Neural crest cell (in vitro differentiated cells): ENCODE results near the gene RHBDL2. TPM values are rescaled to one million over a fixed set of nuclear protein-coding genes. Genes with fewer than 3 reads are reported as not detected.
"Not testable (repeated sequence)": the region's sequence is repeated elsewhere in the genome, so short reads cannot be mapped to it uniquely, and the experiment has no call there.

ENCODE experiments used
- DNase-seq: peaks from one replicate; pipeline ENCODE4 v3.0.0; 2021; ENCODE audit warnings: low read depth, mixed read lengths, low spot score
- H3K27ac Mint-ChIP-seq: one replicate; pipeline ENCODE4 v1.8.0; 2021; ENCODE audit warnings: mild to moderate bottlenecking, mixed read lengths; ENCODE audit not compliant: unreplicated experiment
- H3K27me3 Mint-ChIP-seq: 2 replicates; pipeline ENCODE4 v1.8.0; 2021; ENCODE audit warnings: low read depth, mild to moderate bottlenecking, mixed read lengths
- H3K36me3 Mint-ChIP-seq: 2 replicates; pipeline ENCODE4 v1.8.0; 2021; ENCODE audit warnings: low read depth, mild to moderate bottlenecking, mixed read lengths
- H3K4me1 Mint-ChIP-seq: 2 replicates; pipeline ENCODE4 v1.8.0; 2021; ENCODE audit warnings: mixed read lengths
- H3K4me3 Mint-ChIP-seq: one replicate; pipeline ENCODE4 v1.8.0; 2021; ENCODE audit warnings: mild to moderate bottlenecking, mixed read lengths
- H3K9me3 Mint-ChIP-seq: 2 replicates; pipeline ENCODE4 v1.8.0; 2021; ENCODE audit warnings: mixed read lengths
- long read RNA-seq: library from polyadenylated mRNA; unstranded; transcript quantifications from one replicate; pipeline ENCODE4 v2.0.0, GENCODE V29; 2020
- total RNA-seq: library from RNA; stranded (reverse); gene quantifications from 2 replicates; pipeline ENCODE4 v1.2.1, GENCODE V29; 2021
- TF ChIP-seq, protein P1 (sequence below): fragments of 200-600 bp; sonication (generic); conservative IDR thresholded peaks from 2 replicates; pipeline ENCODE4 v1.5.0; 2021; ENCODE audit warnings: antibody characterized with exemption, mild to moderate bottlenecking

RHBDL2 gene, protein sequence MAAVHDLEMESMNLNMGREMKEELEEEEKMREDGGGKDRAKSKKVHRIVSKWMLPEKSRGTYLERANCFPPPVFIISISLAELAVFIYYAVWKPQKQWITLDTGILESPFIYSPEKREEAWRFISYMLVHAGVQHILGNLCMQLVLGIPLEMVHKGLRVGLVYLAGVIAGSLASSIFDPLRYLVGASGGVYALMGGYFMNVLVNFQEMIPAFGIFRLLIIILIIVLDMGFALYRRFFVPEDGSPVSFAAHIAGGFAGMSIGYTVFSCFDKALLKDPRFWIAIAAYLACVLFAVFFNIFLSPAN
- not detected in 2 replicates for total RNA-seq
- long read RNA-seq = 0 reads

DNA sequence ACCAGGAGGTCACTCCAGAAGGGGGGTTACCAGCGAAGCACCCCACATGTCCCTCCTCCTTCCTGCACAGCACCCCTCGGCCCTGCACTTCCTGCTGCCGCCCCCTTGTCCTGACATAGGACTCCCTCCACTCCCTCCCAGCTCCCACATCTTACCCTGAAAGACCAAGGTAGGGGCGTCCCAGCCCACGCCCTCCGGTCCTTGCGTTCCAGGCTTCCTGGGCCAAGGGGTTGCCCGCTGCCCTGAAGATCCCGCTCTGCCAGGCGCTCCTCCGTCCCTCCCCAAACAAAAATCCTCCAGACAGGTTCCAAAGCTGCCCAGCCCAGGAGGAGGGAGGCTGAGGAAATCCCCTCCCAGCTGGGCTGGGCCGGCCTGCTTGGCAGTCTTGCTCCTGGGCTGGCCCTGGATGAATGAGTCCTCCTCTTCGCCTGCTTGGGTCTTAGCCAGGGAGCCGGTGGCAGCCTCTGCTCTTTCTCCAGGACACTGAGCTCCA is at the start of gene RHBDL2:
RHBDL2 (minus strand) TSS at position 304 of the 493 bp plus-strand sequence. CDS start 22,618 bp downstream, outside the sequence.
- no peak for DNase-seq
- no peaks in the 10 kb centered on the region for H3K4me1 Mint-ChIP-seq
- H3K36me3 Mint-ChIP-seq = no peaks in the 10 kb centered on the region
- no peak within 1 kb of the TSS for H3K4me3 Mint-ChIP-seq
- peak within 1 kb of the TSS; percentile 3 for H3K27ac Mint-ChIP-seq
- no peaks in the 10 kb centered on the region for H3K27me3 Mint-ChIP-seq
- TF ChIP-seq, protein P1, sequence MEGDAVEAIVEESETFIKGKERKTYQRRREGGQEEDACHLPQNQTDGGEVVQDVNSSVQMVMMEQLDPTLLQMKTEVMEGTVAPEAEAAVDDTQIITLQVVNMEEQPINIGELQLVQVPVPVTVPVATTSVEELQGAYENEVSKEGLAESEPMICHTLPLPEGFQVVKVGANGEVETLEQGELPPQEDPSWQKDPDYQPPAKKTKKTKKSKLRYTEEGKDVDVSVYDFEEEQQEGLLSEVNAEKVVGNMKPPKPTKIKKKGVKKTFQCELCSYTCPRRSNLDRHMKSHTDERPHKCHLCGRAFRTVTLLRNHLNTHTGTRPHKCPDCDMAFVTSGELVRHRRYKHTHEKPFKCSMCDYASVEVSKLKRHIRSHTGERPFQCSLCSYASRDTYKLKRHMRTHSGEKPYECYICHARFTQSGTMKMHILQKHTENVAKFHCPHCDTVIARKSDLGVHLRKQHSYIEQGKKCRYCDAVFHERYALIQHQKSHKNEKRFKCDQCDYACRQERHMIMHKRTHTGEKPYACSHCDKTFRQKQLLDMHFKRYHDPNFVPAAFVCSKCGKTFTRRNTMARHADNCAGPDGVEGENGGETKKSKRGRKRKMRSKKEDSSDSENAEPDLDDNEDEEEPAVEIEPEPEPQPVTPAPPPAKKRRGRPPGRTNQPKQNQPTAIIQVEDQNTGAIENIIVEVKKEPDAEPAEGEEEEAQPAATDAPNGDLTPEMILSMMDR = no peak
- H3K9me3 Mint-ChIP-seq = no peaks in the 10 kb centered on the region

DNA sequence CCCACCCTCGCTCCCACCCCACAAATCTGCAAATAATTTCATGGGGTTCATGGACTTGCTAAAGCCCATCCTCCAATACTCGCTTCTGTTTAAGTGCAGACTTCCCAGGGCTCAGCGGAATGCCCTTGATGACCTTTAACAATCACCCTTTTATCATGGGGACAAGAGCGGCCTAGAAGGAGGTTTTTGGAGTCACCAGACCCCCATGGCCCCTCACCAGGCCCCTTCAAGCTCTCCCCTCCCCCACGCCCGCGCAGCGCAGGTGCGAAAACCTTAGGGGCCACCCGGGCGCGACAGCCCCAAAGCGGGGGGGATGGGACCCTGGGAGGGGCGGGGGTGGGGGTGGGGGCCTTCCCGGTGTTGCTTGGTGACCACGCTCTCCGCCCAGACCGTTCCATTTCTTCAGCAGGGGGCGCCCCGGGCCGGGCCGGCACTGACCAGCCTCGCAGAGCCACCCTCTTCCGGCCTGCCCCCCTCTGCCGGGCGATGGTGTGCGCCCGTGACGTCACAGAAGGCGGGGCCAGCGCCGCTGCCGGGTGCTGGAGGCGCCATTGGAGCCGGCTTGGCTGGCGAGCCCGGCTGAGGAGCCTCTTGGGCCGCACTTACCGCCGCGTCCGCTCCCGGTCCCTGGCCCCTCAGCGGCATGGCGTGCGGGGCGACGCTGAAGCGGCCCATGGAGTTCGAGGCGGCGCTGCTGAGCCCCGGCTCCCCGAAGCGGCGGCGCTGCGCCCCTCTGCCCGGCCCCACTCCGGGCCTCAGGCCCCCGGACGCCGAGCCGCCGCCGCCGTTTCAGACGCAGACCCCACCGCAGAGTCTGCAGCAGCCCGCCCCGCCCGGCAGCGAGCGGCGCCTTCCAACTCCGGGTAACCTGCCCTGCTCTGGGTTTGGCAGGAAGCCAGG is 49.4 kb upstream of the RHBDL2 start, which contains the start of gene AKIRIN1:
AKIRIN1 (plus strand) TSS at position 539 of the 900 bp plus-strand sequence; CDS start at position 644, 105 bp downstream.
- TF ChIP-seq, protein P1 = no peak
- peaks cover 52% of the 10 kb centered on the region for H3K4me1 Mint-ChIP-seq
- H3K27ac Mint-ChIP-seq = peak within 1 kb of the TSS; percentile 84
- DNase-seq = peak; percentile 99
- H3K9me3 Mint-ChIP-seq = no peaks in the 10 kb centered on the region
- peaks cover 5% of the 10 kb centered on the region for H3K36me3 Mint-ChIP-seq
- peak within 1 kb of the TSS; percentile 86 for H3K4me3 Mint-ChIP-seq
- H3K27me3 Mint-ChIP-seq = no peaks in the 10 kb centered on the region

DNA sequence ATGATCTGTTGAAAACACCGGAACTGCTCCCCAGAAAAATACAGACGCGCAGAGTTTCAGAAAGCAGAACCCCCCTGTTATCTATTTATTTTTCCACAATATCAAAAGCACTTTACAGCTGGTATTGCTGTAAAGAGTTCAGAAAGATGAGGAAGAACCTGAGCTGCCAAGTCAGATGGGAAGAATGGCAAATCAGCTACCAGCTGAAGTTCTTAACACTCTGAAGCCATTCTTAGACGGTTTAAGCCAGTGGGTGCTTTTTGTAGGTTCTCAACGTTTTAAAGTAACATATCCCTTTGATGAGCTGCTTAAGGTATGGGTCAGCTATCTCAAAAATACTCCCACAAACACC is 48.7 kb upstream of the RHBDL2 start:
- peaks cover 3% of the 10 kb centered on the region for H3K36me3 Mint-ChIP-seq
- peak overlapping the region; percentile 84 for H3K27ac Mint-ChIP-seq
- TF ChIP-seq, protein P1 = no peak
- DNase-seq = no peak
- H3K4me3 Mint-ChIP-seq = peak overlapping the region; percentile 81
- H3K27me3 Mint-ChIP-seq = no peaks in the 10 kb centered on the region
- peaks cover 53% of the 10 kb centered on the region for H3K4me1 Mint-ChIP-seq
- H3K9me3 Mint-ChIP-seq = no peaks in the 10 kb centered on the region

DNA sequence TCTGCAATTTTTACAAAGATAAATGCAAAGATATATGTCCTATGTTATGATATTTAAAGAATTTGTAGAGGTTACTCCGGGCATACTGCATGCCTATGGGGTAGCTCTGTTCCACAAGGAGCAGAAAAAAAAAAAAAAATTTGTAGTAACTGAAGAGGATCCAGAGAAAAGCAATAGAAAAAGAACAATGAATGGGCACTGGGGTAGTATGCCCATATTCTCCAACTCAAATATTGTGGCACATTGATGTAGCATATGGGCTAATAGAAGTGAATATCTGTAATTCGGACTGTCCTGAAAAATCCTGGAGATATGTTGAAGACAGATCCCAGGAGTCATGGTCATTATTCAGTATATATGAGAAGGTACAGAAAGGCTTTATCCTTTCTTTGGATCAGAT is 48.3 kb upstream of the RHBDL2 start:
- Mint-ChIP-seq H3K27ac (no peak overlapping the region), H3K4me1 (peaks cover 50% of the 10 kb centered on the region), H3K27me3 (no peaks in the 10 kb centered on the region), H3K9me3 (no peaks in the 10 kb centered on the region), H3K4me3 (peak overlapping the region; percentile 81), H3K36me3 (peaks cover 2% of the 10 kb centered on the region)
- DNase-seq = no peak
- TF ChIP-seq, protein P1 = no peak

DNA sequence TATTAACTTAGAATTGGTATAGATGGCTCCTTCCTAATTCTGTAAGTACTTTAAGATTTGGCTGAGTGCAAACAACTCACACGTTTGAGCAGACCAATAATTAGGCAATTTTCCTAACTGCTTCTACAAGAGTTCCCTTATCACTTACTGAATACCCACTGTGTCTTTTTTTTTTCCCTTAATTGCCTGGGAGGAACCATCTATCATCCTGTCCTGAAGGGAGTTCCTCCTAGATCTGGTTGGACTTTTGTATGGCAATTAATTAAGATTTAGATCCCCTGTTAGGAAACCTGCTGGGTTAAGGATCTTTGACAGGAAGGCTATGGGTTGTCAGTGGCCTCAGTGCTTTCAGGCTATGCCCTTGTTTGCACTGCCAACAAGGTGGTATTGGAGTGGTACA is 37.8 kb upstream of the RHBDL2 start:
- not testable (repeated sequence) for H3K36me3 Mint-ChIP-seq, H3K4me3 Mint-ChIP-seq, DNase-seq, H3K27me3 Mint-ChIP-seq, H3K4me1 Mint-ChIP-seq, H3K9me3 Mint-ChIP-seq, H3K27ac Mint-ChIP-seq

DNA sequence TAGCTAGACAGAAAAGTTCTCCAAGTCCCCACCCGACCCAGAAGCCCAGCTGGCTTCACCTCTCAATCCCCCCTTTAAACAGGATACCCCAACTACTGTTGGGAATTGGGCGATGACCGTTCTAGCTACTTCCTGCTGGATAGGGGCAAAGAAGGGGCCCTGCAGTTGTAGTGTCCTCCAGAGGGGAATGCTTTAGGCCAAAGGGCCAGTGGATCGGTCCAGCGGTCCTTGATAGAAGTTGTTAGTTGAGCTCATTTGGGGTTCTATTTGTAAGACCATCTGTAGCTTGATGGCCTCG is 36.6 kb upstream of the RHBDL2 start:
- not testable (repeated sequence) for H3K27me3 Mint-ChIP-seq, H3K4me1 Mint-ChIP-seq, H3K4me3 Mint-ChIP-seq, H3K36me3 Mint-ChIP-seq, H3K27ac Mint-ChIP-seq, DNase-seq, H3K9me3 Mint-ChIP-seq

DNA sequence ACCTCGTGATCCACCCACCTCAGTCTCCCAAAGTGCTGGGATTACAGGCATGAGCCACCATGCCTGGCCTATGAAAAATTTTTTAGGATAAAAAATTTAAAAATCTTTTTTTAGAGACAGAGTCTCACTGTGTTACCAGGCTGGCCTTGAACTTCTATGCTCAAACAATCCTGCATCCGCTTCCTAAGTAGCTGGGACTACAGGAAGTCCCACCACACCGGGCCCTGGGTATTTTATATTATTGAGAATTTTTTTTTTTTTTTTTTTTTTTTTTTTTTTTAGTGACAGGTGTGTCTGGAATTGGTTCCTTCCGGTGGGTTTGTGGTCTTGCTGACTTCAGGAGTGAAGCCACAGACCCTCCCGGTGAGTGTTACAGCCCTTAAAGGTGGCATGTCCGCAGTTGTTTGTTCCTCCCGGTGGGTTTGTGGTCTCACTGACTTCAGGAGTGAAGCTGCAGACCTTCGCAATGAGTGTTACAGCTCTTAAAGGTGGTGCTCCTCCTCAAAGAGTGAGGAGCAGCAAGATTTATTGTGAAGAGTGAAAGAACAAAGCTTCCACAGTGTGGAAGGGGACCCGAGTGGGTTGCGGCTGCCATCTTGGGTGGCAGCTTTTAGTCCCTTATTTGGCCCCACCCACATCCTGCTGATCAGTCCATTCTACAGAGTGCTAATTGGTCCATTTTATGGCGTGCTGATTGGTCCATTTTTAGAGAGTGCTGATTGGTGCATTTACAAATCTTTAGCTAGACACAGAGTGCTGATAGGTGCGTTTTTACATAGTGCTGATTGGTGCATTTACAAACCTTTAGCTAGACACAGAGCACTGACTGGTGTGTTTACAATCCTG is 36.0 kb upstream of the RHBDL2 start:
- DNase-seq, H3K4me1 Mint-ChIP-seq, H3K4me3 Mint-ChIP-seq, H3K27me3 Mint-ChIP-seq, H3K9me3 Mint-ChIP-seq, H3K27ac Mint-ChIP-seq, H3K36me3 Mint-ChIP-seq: not testable (repeated sequence)
